Measurements from ENCODE around the gene THAP12. TPM values are rescaled to one million over a fixed set of nuclear protein-coding genes. Genes with fewer than 3 reads are reported as not detected.

Gene THAP12
- total RNA-seq, 1 donor from 2014 or later = 58.4 TPM

GRCh38 chr11:76379807-76380158, 1.1 kb downstream of the THAP12 start:
- peak overlapping the region; percentile 92 for H3K27ac Mint-ChIP-seq
- no peaks in the 10 kb centered on the region for H3K9me3 Mint-ChIP-seq
- peaks cover 42% of the 10 kb centered on the region for H3K4me1 Mint-ChIP-seq

GRCh38 chr11:76376746-76377558, 4.0 kb downstream of the THAP12 start:
- Mint-ChIP-seq H3K9me3 (no peaks in the 10 kb centered on the region), H3K36me3 (no peaks in the 10 kb centered on the region), H3K27me3 (ENCODE audit: low read depth) (no peaks in the 10 kb centered on the region), H3K27ac (peak overlapping the region; percentile 8), H3K4me3 (no peak overlapping the region), H3K4me1 (peaks cover 36% of the 10 kb centered on the region)
- no peak for DNase-seq (ENCODE audit: low spot score in 2 of 2, unreplicated experiment in 2 of 2)
- no peak for TF ChIP-seq CTCF (IDR thresholded peaks at IDR 0.05; ENCODE audit: unreplicated experiment)

More at GRCh38 chr11:76379807-76380158, 1.1 kb downstream of the THAP12 start:
- no peak for DNase-seq (ENCODE audit: low spot score in 2 of 2, unreplicated experiment in 2 of 2)
- Mint-ChIP-seq H3K27me3 (ENCODE audit: low read depth) (no peaks in the 10 kb centered on the region), H3K36me3 (peaks cover 1% of the 10 kb centered on the region), H3K4me3 (peak overlapping the region; percentile 84)
- TF ChIP-seq CTCF (IDR thresholded peaks at IDR 0.05; ENCODE audit: unreplicated experiment) = no peak

GRCh38 chr11:76371170-76371569, 9.8 kb downstream of the THAP12 start:
- Mint-ChIP-seq H3K4me1 (peaks cover 28% of the 10 kb centered on the region), H3K36me3 (no peaks in the 10 kb centered on the region), H3K4me3 (no peak overlapping the region), H3K27ac (no peak overlapping the region), H3K9me3 (no peaks in the 10 kb centered on the region), H3K27me3 (ENCODE audit: low read depth) (no peaks in the 10 kb centered on the region)
- no peak for DNase-seq (ENCODE audit: low spot score in 2 of 2, unreplicated experiment in 2 of 2)
- TF ChIP-seq CTCF (IDR thresholded peaks at IDR 0.05; ENCODE audit: unreplicated experiment) = no peak

- Mint-ChIP-seq H3K27ac (no peak overlapping the region), H3K9me3 (no peaks in the 10 kb centered on the region), H3K4me1 (peaks cover 20% of the 10 kb centered on the region), H3K36me3 (peaks cover 5% of the 10 kb centered on the region), H3K27me3 (ENCODE audit: low read depth) (no peaks in the 10 kb centered on the region), H3K4me3 (no peak overlapping the region)
- TF ChIP-seq CTCF (IDR thresholded peaks at IDR 0.05; ENCODE audit: unreplicated experiment) = no peak
- no peak for DNase-seq (ENCODE audit: low spot score in 2 of 2, unreplicated experiment in 2 of 2)
These were observed 11.5 kb downstream of the THAP12 start for GRCh38 chr11:76369406-76369805.

GRCh38 chr11:76368490-76368889, 12.4 kb downstream of the THAP12 start:
- no peak overlapping the region for H3K4me3 Mint-ChIP-seq
- peaks cover 15% of the 10 kb centered on the region for H3K4me1 Mint-ChIP-seq
- DNase-seq (ENCODE audit: low spot score in 2 of 2, unreplicated experiment in 2 of 2) = no peak
- H3K27ac Mint-ChIP-seq = peak overlapping the region; percentile 11
- H3K27me3 Mint-ChIP-seq (ENCODE audit: low read depth) = no peaks in the 10 kb centered on the region
- H3K9me3 Mint-ChIP-seq = no peaks in the 10 kb centered on the region
- no peak for TF ChIP-seq CTCF (IDR thresholded peaks at IDR 0.05; ENCODE audit: unreplicated experiment)
- H3K36me3 Mint-ChIP-seq = peaks cover 7% of the 10 kb centered on the region
